MM.1S (cell line): Measurements from ENCODE around the gene MYADM.
"Not testable (repeated sequence)": the region's sequence is repeated elsewhere in the genome, so short reads cannot be mapped to it uniquely, and the experiment has no call there.

Source experiments
- CTCF ChIP-seq: fragments of 300-600 bp; sonication (generic); IDR thresholded peaks from 2 replicates; pipeline ENCODE4 v1.5.1; 2016; ENCODE audit warnings: antibody characterized with exemption, low read length, mixed read lengths
- EZH2 ChIP-seq: fragments of 300-600 bp; sonication (generic); optimal IDR thresholded peaks from 2 replicates; pipeline ENCODE3; 2017; ENCODE audit warnings: low read depth, mild to moderate bottlenecking, antibody characterized with exemption, low read length, mixed read lengths

GRCh38 chr19:53840914-53841313 lies 26.8 kb upstream of the MYADM start:
- TF ChIP-seq CTCF, EZH2: not testable (repeated sequence)
